Measurements from ENCODE around the gene PSMD2.

PSMD2 gene

DNA sequence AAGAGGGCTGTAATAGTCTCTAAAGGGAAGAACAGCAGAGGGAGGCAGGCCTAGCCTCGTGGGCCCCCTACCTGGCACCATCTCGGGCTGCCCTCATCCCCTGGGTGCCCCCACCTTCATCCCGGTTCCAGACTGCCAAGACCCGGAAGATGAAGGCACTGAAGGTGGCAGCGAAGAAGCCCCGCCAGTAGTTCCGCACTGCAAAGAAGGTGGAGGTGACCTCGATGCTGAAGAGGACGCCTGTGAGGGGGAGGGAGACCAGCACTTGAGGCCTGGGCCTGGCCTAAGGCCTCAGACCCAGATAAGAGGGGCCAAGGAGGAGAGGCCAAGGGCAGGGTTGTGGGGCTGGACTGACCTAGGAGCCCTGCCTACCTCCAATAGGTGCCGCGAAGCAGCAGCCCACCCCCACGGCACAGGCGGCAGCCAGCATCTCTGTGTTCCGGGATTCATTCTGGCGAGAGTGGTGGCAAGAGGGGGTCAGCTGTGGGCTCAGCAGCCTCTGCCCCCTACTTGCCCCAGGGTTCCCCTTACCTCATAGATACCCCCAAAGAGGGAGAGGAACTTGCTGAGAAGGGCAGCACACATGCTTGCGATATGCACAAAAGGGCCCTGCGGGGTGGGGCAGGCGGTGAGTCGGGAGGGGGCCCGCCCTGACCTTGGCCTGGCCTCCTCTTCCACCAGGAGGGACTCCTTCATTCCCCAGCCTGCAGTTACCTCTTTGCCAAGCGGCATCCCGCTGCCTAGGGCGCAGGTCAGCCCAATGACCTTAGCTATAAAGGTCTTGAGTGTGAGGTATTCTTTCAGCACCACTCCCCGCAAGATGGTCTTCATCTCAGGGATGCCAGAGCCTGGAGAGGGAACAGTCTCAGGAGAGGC lies 58.4 kb downstream of the PSMD2 start:
- no peak for DNase-seq

DNA sequence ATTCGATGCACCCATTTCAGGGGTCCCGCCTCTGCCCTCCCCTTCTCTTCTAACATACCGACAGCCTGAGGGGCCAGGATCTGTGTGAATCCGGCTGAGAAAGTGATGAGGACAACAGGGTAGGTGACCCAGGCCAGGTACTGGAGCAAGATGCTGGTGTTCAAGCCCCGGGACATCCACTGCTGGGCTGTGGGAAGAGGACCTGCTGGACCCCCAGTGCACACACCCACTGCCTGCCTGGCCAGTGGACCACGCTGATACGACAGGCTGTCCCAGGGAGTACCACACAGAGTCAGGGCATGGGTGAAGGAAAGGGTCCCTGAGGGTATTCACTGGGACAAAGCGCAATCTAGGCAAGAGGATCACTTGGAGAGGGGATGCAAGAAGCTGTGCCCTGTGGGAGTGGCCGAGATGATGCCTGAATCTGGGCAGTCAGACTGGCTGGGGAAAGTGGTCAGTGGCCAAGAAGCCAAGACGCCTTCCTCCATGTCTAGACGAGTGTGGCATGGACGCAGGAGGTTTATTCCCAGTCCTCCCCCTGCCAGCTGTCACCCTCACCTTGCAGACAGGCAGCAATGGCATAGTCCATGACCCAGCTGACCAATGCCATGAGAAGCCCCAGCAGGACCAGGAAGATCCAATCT lies 59.2 kb downstream of the PSMD2 start:
- no peak for DNase-seq
